Activated T-helper 1 cell treated with Interleukin-2 at 50 U/mL for 16 hours (primary cell): ENCODE measurements around the gene ALDH3B1.

ENCODE experiments used
- DNase-seq: peaks from one replicate; pipeline ENCODE4 v3.0.0-alpha.2; 2020; ENCODE audit warnings: low read depth

Gene ALDH3B1

GRCh38 chr11:68076371-68077042, 66.4 kb downstream of the ALDH3B1 start:
- DNase-seq, result no peak

- DNase-seq, result no peak
Observed at GRCh38 chr11:68077617-68078582, 67.8 kb downstream of the ALDH3B1 start.
